ENCODE results near the gene CDCA7L. TPM values are rescaled to one million over a fixed set of nuclear protein-coding genes. Genes with fewer than 3 reads are reported as not detected.

Gene CDCA7L
- total and polyA plus RNA-seq, 10 donors = 15.4 to 38.6 (median 30.4) TPM

DNA sequence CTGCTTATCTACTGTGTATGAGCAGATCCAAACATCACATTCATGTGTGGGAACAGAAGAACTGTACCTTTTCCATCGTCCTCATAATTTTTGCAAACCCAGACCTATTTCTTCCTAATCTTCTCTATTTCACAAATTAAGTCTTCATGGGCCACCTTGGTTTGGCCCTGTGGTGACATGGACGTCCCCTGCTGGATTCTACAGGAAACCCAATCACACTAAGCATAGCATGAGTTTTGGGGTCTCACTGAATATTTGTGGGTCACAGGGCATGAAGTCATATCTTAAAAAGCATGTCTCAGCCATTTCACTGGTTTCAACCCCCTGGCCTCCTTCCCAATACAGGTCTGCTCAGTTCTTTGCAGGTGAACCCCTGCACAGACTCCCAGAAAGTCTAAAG, 35.8 kb upstream of the CDCA7L start:
- DNase-seq = no peak
- Histone ChIP-seq H3K36me3 (no peaks in the 10 kb centered on the region), H3K4me3 (no peak overlapping the region), H3K27ac (no peak overlapping the region), H3K27me3 (replicated peaks in 1 of 7) (no peaks in the 10 kb centered on the region), H3K4me1 (no peaks in the 10 kb centered on the region), H3K9me3 (no peaks in the 10 kb centered on the region)
- TF ChIP-seq, protein P1, sequence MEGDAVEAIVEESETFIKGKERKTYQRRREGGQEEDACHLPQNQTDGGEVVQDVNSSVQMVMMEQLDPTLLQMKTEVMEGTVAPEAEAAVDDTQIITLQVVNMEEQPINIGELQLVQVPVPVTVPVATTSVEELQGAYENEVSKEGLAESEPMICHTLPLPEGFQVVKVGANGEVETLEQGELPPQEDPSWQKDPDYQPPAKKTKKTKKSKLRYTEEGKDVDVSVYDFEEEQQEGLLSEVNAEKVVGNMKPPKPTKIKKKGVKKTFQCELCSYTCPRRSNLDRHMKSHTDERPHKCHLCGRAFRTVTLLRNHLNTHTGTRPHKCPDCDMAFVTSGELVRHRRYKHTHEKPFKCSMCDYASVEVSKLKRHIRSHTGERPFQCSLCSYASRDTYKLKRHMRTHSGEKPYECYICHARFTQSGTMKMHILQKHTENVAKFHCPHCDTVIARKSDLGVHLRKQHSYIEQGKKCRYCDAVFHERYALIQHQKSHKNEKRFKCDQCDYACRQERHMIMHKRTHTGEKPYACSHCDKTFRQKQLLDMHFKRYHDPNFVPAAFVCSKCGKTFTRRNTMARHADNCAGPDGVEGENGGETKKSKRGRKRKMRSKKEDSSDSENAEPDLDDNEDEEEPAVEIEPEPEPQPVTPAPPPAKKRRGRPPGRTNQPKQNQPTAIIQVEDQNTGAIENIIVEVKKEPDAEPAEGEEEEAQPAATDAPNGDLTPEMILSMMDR (IDR thresholded peaks at IDR 0.05 in 8 of 11, conservative IDR thresholded peaks at IDR 0.05 in 3 of 11) = no peak
- no peak for TF ChIP-seq POLR2AphosphoS5 (IDR thresholded peaks at IDR 0.05)
- no peak for TF ChIP-seq POLR2A (IDR thresholded peaks at IDR 0.05)
- 68 to 93% (median 81%) methylated on average over 2 of the region's 2 CpGs for WGBS, 5 donors
- intact Hi-C loops (cut with DNase I; ENCODE audit: low total_unique reads) = no loop called here

DNA sequence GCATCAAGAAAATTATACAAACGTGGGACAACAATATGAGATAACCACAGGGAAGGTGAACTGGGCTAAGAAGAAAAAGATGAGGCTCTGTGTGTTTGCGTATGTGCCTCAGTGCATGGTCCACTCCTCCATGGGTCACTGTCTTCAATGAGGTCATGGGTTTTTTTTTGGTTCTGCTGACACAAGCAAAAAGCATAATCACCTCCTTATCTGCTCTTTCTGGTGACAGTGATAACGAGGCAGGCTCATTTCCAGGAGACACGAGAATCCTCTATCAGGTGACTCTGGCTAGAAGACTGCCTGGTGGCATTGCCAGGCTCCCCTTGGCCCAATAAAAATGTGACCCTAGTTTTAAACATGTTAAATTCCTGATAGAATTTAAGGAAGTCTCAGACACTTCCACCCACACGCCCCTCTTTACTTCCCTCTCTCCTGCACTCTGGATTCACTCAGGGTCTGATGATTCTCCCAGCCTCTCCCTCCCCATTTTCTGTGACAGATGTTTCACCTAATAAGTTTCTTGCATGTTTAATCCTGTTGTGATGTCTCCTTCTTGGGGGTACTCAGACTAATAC, 35.3 kb upstream of the CDCA7L start:
- WGBS, 5 donors = 57 to 74% (median 68%) methylated on average over 5 of the region's 5 CpGs

DNA sequence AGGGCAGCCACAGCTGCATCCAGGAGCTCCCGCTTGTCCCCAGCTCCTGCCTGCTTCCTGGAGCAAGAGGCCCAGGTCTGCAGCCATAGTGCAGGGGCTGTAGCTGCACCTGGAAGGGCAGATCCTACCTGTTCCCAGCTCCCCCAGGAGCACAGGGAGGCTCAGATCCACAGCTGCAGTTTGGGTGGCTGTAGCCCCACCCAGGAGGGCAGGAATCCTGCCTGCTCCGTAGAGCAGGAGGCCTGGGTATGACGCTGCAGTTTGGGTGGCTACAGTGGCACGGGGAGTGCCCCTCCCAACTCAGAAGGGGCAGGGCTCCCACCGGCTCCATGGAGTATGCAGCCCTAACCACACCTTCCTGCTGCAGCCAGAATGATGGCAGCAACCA, 26.7 kb upstream of the CDCA7L start:
- TF ChIP-seq, protein P1 (IDR thresholded peaks at IDR 0.05 in 8 of 11, conservative IDR thresholded peaks at IDR 0.05 in 3 of 11) = no peak
- no peak for TF ChIP-seq POLR2A (IDR thresholded peaks at IDR 0.05)
- Histone ChIP-seq H3K27ac (no peak overlapping the region), H3K27me3 (replicated peaks in 1 of 7) (no peaks in the 10 kb centered on the region), H3K9me3 (no peaks in the 10 kb centered on the region), H3K4me1 (peaks cover 0 to 12% (median 9%) of the 10 kb centered on the region in 6 donors), H3K4me3 (no peak overlapping the region), H3K36me3 (no peaks in the 10 kb centered on the region)
- WGBS, 5 donors = 27 to 46% (median 36%) methylated on average over 4 to 5 of the region's 5 CpGs
- no peak for DNase-seq
- intact Hi-C loops (cut with DNase I; ENCODE audit: low total_unique reads) = no loop called here

More for the DNA sequence above, 35.3 kb upstream of the CDCA7L start:
- H3K27me3 ChIP-seq (replicated peaks in 1 of 7) = no peaks in the 10 kb centered on the region
- no peaks in the 10 kb centered on the region for H3K9me3 ChIP-seq
- intact Hi-C loops (cut with DNase I; ENCODE audit: low total_unique reads) = no loop called here
- no peak for DNase-seq
- no peaks in the 10 kb centered on the region for H3K4me1 ChIP-seq
- no peak overlapping the region for H3K27ac ChIP-seq
- TF ChIP-seq, protein P1 (IDR thresholded peaks at IDR 0.05 in 8 of 11, conservative IDR thresholded peaks at IDR 0.05 in 3 of 11) = no peak
- TF ChIP-seq POLR2A (IDR thresholded peaks at IDR 0.05) = no peak
- no peak for TF ChIP-seq POLR2AphosphoS5 (IDR thresholded peaks at IDR 0.05)
- no peaks in the 10 kb centered on the region for H3K36me3 ChIP-seq
- H3K4me3 ChIP-seq = no peak overlapping the region

DNA sequence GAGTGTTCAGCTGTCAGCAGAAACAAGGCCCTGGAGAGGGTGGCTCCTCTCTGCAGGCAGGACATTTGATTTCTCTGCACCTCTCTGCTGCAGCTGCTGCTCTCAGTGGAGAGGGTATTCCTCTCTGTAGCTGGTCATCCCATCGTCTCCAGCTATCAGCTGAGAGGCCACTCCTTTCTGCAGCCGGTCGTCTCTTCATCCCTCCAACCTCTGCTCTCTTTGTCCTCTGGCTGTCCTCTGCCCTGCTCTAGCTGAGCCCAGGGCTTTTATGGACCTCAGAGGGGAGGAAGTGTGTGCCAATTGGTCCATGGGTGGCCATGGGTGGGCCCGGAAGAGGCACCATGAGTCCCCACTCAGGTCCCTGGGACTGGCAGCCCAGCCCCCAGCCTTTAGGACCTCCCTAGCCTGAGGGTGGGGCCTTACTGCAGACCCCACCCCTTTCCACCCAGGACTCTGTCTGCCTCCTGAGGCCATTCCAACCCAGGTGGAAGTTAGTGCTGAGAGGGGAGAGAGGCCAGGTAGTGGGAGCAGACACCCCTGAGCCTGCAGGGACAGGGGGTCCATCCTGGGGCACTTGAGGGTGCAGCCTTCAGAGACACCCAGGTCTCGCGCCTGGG, 26.2 kb upstream of the CDCA7L start:
- no peak for DNase-seq
- WGBS, 5 donors = 85 to 90% (median 87%) methylated on average over 4 to 6 of the region's 6 CpGs
- peaks cover 0 to 17% (median 14%) of the 10 kb centered on the region in 6 donors for H3K4me1 ChIP-seq
- no peaks in the 10 kb centered on the region for H3K27me3 ChIP-seq (replicated peaks in 1 of 7)
- H3K36me3 ChIP-seq = no peaks in the 10 kb centered on the region
- no peaks in the 10 kb centered on the region for H3K9me3 ChIP-seq
- no peak overlapping the region for H3K4me3 ChIP-seq
- intact Hi-C loops (cut with DNase I; ENCODE audit: low total_unique reads) = no loop called here
- no peak overlapping the region for H3K27ac ChIP-seq
- TF ChIP-seq POLR2A (IDR thresholded peaks at IDR 0.05) (no peak), POLR2AphosphoS5 (IDR thresholded peaks at IDR 0.05) (no peak)
- TF ChIP-seq, protein P1 (IDR thresholded peaks at IDR 0.05 in 8 of 11, conservative IDR thresholded peaks at IDR 0.05 in 3 of 11) = no peak
